ENCODE data around the gene METTL8. TPM values are rescaled to one million over a fixed set of nuclear protein-coding genes. Genes with fewer than 3 reads are reported as not detected.

The METTL8 gene
- total and polyA plus RNA-seq, 7 donors = 3.0 to 15.5 (median 10.8) TPM

DNA sequence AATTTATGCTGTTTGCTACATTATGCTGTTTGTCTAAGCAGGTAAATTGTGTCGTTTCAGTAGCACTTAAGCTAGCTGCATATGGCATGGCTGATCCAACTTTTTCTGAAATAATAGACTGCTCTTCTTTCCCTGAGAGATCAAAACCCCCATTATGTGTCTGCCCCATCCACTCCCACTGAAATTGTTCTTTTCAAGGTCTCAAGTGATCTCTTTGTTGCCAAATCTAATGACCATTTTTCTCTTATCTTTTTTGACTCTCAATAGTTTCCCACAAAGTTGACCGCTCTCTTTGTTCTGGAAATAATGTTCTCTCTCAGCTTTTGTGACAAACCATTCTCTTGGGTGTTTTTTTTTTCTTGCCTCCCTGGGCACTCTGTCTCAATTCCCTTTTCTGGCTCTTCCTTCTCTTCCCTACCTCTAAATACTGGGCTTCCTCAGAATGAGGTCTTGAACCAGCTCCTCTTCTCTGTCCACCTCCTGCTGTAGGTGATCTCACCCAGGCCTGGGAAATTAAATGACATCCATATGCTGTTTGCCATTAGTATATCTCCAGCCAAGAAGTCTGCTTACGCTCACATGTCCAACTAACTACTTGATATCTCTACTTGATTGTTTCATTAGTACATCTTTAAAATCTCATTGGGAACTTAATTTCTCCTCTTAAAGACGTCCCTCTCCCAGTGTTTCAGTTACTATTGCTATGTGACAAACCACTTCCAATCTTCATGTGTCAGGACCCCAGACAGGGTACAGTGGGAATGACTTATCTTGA is 165.7 kb downstream of the METTL8 start:
- no peak overlapping the region for H3K27ac ChIP-seq
- H3K36me3 ChIP-seq (ENCODE audit: insufficient read depth in 1 of 2, low read depth in 1 of 2) = no peaks in the 10 kb centered on the region
- ATAC-seq = no peak
- H3K4me1 ChIP-seq = no peaks in the 10 kb centered on the region
- no peaks in the 10 kb centered on the region for H3K9me3 ChIP-seq
- no peaks in the 10 kb centered on the region for H3K27me3 ChIP-seq (ENCODE audit: insufficient read depth in 3 of 3, low read length in 2 of 3)
- no peak overlapping the region for H3K4me3 ChIP-seq
- intact Hi-C loops (cut with DNase I) = no loop called here
- no peak for DNase-seq
- WGBS, 3 donors = 76 to 79% (median 77%) methylated on average over 4 of the region's 4 CpGs
- TF ChIP-seq, protein P1, sequence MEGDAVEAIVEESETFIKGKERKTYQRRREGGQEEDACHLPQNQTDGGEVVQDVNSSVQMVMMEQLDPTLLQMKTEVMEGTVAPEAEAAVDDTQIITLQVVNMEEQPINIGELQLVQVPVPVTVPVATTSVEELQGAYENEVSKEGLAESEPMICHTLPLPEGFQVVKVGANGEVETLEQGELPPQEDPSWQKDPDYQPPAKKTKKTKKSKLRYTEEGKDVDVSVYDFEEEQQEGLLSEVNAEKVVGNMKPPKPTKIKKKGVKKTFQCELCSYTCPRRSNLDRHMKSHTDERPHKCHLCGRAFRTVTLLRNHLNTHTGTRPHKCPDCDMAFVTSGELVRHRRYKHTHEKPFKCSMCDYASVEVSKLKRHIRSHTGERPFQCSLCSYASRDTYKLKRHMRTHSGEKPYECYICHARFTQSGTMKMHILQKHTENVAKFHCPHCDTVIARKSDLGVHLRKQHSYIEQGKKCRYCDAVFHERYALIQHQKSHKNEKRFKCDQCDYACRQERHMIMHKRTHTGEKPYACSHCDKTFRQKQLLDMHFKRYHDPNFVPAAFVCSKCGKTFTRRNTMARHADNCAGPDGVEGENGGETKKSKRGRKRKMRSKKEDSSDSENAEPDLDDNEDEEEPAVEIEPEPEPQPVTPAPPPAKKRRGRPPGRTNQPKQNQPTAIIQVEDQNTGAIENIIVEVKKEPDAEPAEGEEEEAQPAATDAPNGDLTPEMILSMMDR (IDR thresholded peaks at IDR 0.05) = no peak

Other genes with a start within 250 kb of the METTL8 start
- gene DCAF17, start 236 bp upstream of the METTL8 start, total RNA-seq = 10 to 100 TPM in 1 of 4 donors, 1 to 10 TPM in 3; 7.1 to 10.8 (median 8.5) TPM
- 10 to 100 TPM in 1 of 3 donors, 1 to 10 TPM in 2; 3.1 to 10.3 (median 4.3) TPM for gene DCAF17, start 236 bp upstream of the METTL8 start, polyA plus RNA-seq
- gene CYBRD1, start 88.5 kb upstream of the METTL8 start, total RNA-seq = 10 to 100 TPM; 15.2 to 47.3 (median 15.5) TPM
- 10 to 100 TPM; 12.3 to 14.6 (median 13.6) TPM for gene CYBRD1, start 88.5 kb upstream of the METTL8 start, polyA plus RNA-seq

Data from psoas muscle (tissue), 8 donors.